GM19438 (cell line): ENCODE measurements around the gene SERINC5.

Experiments
- ATAC-seq: cut with Tn5 transposase; IDR thresholded peaks from one replicate; pipeline ENCODE4 v1.9.1; 2021; ENCODE audit warnings: low read depth; ENCODE audit not compliant: unreplicated experiment

The SERINC5 gene

DNA sequence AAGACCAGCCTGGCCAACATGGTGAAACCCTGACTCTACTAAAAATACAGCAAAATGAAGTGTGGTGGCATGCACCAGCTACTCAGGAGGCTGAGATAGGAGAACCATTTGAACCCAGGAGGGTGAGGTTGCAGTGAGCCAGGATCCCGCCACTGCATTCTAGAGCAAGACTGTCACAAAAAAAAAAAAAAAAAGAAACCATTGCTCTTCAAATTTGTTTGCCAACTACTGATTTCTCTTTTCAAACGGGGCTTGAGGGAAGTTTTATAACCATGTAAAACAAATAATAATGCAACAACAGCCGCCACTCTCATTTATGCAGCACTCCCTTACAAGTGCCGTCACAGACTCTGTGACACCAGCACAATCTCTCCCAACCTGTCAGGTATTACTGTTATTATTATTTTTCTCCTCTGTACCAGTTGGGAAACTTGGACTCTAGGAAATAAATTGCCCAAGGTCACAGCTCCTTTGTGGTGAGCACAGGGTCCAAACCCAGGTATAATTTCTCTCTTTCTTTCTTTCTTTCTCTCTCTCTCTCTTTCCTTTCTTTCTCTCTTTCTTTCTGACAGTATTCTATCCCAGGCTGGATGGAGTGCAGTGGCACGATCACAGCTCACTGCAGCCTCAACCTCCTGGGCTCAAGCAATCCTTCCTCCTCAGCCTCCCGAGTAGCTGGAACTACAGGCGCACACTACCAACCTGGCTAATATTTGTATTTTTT lies 25.4 kb downstream of the SERINC5 start:
- ATAC-seq, result no peak

DNA sequence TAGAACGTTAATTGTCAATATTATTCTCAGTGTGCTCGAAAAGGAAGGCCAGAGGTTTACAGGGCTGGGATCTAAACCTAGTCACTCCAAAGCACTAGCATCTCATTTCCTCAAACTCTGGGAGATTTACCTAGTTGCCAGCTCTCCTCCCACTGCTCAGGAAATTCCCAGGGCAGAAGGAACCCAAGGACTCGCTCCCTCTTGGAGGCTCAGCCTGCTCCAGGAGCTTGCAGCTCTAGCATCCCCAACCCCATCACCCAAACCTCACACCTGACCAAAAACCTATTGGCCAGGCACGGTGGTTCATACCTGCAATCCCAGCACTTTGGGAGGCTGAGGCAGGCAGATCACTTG lies 26.0 kb downstream of the SERINC5 start:
- no peak for ATAC-seq

DNA sequence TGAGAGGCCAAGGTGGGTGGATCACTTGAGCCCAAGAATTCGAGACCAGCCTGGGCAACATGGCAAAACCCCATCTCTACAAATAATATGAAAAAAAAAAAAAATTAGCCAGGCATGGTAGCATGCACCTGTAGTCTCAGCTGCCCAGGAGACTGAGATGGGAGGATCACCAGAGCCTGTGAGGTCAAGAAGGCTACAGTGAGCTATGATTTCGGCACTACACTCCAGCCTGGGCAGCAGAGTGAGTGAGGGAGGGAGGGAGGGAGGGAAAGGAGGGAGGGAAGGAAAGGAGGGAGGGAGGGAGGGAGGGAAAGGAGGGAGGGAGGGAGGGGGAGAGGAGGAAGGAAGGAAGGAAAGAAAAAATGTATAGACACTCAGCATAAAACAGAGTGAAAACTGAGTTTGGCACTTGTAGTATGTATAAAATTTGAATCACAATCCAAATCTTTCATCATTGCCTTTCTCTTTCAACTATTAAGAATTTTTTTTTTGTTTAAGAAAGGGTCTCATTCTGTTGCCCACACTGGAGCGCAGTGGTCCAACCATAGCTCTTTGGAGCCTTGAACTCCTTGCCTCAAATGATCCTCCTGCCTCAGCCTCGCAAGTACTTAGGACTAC lies 27.8 kb downstream of the SERINC5 start:
- ATAC-seq, result no peak

- no peak for ATAC-seq
These were observed 29.9 kb downstream of the SERINC5 start for GRCh38 chr5:80225934-80226326.

DNA sequence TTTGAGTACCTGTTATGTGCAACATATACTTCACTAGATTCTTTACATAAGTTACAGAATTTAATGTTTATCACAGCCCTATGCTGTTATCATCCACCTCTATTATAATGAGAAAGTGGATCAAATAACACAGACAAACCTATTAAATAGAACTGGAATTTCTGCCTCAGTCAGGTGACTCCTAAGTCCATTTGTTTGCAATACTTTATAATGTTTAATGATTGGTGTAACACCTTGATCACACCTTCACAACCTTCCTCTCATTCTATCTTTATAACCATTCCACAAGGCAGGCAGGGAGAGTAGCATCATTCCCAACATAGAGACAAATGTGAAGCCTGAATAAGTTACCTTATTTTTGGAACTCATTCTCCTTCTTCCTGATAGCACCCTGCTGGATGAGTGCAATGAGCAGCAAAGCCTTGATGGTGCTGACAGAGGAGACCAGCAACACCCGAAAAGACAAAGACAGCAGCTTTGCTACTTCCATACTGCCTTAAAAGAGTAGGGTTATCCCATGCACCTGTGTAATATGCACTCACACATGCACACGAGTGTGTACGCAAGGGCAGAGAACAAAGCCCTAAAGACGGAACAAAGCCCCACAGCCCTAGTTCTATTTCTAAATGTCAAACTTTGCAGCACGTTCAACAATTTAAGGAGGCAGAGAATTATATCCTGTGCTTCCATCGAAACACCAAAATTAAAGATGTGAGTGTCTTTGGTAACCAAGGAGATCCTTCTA lies 30.5 kb downstream of the SERINC5 start:
- ATAC-seq, result no peak

GRCh38 chr5:80223561-80223960 lies 32.3 kb downstream of the SERINC5 start:
- ATAC-seq, result no peak

DNA sequence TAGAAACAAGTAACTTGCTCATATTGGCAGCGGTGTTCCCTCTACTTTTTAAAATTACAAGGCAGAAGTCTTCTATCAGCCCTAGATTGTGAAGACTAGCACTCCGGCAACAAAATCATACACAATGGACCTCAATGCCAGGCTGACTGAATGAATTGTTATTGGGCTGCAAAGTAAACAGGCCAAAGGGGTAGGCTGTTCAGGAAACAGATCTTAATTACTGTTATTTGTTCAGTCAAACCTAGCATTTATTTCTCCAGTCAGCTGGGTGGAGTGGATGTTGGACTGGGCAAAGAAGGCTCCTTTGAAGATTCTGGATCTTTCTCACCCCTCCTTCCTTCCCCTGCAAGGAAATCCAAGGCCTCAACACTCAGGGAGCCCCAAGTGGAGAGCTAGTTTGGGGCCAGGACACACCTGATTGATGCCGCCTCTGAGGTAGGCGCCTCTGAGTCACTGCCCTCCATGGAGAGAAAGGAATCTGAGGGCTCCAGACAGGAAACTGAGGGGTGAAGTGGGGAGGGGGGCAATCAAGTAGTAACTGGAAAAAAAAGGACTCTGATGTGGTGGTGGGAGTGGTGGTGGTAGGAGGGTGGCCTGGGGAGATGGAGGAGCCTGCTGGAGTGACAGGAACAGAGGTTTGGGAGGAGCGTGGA lies 35.5 kb downstream of the SERINC5 start:
- no peak for ATAC-seq

- ATAC-seq, result no peak
These were observed 36.5 kb downstream of the SERINC5 start for GRCh38 chr5:80219391-80219790.

GRCh38 chr5:80217667-80218066 lies 38.2 kb downstream of the SERINC5 start:
- no peak for ATAC-seq

DNA sequence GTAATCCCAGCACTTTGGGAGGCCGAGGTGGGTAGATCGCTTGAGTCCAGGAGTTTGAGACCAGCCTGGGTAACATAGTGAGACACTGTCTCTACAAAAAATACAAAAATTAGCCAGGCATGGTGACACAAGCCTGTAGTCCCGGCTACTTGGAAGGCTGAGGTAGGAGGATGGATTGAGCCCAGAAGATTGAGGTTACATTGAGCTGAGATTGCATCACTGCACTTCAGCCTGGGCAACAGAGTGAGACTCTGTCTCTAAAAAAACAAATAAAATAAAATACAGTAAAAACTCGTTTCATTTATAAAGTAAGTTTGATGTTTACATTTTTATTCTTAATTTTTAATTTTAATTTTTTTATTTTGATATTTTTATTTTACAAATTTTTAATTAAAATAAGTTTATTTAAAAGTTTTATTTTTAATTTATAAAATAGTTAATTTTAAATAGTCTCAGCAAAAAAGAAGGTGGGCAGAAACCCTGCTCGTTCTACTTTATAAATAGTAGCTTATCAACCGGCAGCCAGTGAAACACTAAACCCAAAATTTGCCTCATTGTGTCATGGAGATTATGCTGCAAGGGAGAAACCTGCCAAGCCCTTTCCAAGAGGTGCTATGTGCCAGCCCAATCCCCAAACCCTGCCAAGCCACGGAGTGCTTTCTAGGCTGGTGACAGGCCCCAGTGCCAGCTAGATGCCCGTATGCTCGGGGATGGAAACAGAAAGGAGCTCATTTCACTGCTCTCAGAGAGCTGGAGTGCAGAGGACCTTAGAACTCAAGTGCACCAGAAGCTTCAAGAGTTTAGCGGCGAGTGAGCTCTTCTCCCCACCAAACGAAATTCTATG lies 38.9 kb downstream of the SERINC5 start:
- ATAC-seq, result no peak

DNA sequence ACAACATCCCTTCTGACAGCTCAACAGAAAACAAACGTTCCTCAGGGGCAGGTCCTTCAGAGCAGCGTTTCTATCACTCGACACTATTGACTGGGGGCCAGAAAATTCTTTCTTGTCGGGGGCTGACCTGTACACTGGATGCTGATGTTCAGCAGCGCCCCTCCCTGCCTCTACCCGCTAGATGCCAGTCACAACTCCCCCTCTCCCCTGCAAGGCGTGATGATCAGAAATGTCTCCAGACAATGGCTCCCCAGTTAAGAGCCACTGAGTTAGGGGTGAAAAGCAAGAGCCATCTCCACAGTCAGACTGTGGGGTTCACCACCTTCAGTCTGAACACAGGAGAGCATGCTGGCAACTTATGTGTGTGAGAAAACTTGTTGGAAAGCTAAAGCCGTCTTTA lies 39.8 kb downstream of the SERINC5 start:
- no peak for ATAC-seq

DNA sequence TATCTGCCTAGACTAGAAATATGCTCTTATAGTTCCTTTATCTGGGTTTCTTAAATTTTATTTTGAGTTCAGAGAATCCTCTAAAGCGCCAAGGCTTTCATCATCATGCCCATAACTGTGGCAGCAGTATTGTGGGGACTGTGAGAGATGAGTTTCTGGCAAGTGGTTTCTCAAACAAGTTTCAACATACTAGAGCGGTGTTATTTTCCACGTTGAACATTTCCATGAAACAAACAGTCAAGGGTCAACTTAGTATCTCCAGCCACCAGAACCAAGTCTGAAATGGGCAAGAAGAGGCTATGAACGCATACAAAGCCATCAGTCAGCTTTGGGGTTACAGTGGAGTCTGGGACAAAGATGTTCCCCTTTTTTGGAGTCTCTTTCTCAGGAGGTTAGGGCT lies 40.3 kb downstream of the SERINC5 start:
- no peak for ATAC-seq

GRCh38 chr5:80213466-80213865 lies 42.4 kb downstream of the SERINC5 start:
- ATAC-seq, result no peak

DNA sequence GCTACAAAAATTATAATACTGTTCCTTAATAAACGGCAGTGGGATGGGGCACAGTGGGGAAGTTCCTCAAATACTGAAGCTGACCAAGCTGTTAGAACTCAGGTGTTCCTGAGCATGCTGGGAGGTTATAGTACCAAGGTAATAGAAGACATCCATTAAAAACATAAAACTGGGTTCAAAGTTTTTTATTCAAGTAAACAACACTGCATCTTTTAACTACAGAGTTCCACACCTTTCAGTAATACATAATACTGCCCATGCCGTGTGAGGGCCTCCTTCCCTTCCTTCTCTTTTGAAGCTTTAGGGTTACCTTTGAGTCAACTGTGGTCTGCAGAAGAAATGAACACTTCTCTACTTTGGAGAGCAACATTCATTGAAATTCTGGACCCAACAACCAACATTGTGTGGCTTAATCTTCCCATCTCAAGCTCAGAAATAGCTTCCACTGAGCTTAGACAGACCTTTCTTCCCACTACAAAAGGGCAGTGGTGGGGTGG lies 43.6 kb downstream of the SERINC5 start:
- ATAC-seq, result no peak

- ATAC-seq, result no peak
These were observed 44.5 kb downstream of the SERINC5 start for GRCh38 chr5:80211327-80211726.

- no peak for ATAC-seq
These were observed 45.8 kb downstream of the SERINC5 start for GRCh38 chr5:80210014-80210413.

GRCh38 chr5:80208381-80208780 lies 47.5 kb downstream of the SERINC5 start:
- ATAC-seq, result no peak

DNA sequence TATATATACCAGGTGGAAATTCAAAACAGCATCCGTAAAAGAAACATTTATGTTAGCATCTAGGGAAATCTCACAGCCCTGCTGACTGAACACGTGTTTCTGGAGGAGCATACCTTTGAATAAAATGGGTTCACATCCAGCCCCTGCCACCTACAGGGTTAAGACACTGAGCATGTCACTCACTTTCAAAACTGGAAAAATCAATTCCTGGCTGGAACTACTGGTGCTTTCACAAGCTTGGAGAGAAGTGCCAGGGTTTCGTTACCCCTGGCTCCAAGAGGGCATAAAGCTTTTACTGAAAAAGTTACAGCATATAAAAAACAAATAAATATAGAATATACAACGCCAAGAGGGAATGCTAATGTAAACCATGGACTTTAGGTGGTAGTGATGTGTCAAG lies 48.0 kb downstream of the SERINC5 start:
- no peak for ATAC-seq

DNA sequence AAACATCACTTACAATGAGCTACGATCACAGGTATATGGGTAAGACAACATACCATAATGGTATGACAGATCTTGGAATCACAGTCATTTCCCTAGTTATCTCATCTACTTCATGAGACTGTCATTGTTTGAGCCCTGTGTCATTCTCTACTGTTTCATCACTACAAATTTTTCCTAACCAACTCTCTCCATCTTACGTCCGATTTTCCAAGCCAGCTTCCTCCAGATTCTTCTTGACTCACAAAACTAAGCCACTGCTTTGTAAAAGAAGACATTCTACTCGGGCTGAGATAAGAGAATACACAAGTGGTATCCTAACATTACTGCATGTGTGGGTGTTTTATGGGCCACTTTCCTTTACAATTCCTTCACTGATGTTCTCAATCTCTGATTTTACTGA lies 49.6 kb downstream of the SERINC5 start:
- ATAC-seq, result no peak

DNA sequence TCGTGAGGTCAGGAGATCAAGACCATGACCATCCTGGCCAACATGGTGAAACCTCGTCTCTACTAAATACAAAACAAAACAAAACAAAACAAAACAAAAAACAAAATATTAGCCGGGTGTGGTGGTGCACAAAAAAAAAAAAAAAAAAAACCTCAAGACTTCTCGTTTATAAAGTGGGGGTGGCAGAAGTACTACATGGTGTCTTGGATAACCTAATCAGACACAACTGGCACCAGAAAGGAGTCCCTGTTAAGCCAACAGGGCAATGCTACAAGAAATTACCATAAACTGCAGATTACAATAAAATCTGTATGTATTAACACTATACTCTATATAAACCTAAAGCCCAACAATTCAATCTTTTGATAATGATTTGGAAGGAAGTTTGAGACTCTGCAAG lies 50.0 kb downstream of the SERINC5 start:
- no peak for ATAC-seq
